Suprapubic skin (tissue), 4 donors: ENCODE data around the gene R3HDML.

Experiments
- CTCF ChIP-seq, 2 donors: fragments of 200-600 bp in 1 of 2; fragments of 450-650 bp in 1 of 2; sonication (generic) in 1 of 2; IDR thresholded peaks; one replicate each; pipeline ENCODE4 v1.5.1; 2016 to 2019; ENCODE audit warnings: antibody characterized with exemption in 2 of 2, mild to moderate bottlenecking in 1 of 2, moderate library complexity in 1 of 2
- POLR2A ChIP-seq, 2 donors: fragments of 450-650 bp; IDR thresholded peaks; one replicate each; pipeline ENCODE4 v1.6.1; 2017; ENCODE audit warnings: antibody characterized with exemption in 2 of 2, mild to moderate bottlenecking in 2 of 2, moderate library complexity in 2 of 2
- POLR2AphosphoS5 ChIP-seq, 3 donors: sonication (generic); formaldehyde crosslinking; IDR thresholded peaks; one replicate each; pipeline ENCODE4 v1.6.1; 2017; ENCODE audit warnings: antibody characterized with exemption in 3 of 3

GRCh38 chr20:44287272-44288097, 49.4 kb upstream of the R3HDML start:
- no peak for TF ChIP-seq POLR2AphosphoS5 (IDR thresholded peaks at IDR 0.05)
- no peak for TF ChIP-seq CTCF (IDR thresholded peaks at IDR 0.05)
- no peak for TF ChIP-seq POLR2A (IDR thresholded peaks at IDR 0.05)
